ENCODE measurements around the gene APPBP2. TPM values are rescaled to one million over a fixed set of nuclear protein-coding genes. Genes with fewer than 3 reads are reported as not detected.

Gene APPBP2
- polyA plus RNA-seq, 1 donor (not counting 4 experiments of a cell fraction or from before 2014, with no cell fraction given), result 21.1 TPM

DNA sequence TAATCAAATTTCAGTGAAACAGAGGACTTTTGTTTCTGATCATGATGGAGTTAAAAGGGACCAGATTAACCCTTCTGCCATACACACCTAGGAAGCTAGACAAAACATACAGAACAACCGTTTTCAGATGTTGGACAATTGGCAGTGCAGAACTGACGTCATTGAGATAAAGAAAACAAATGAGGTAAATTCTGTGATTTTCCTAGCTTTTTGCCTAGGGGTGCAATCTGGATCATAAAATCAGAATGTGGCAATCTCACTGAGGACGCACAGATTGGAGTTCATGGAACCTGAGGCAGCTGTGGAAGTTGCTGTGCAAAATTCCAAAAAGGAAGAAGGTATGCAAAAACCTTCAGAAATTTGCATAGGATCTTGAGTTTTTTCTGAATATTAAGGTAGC is 119.2 kb downstream of the APPBP2 start:
- H3K9ac ChIP-seq (ENCODE audit: control insufficient read depth, extremely low read depth, insufficient read depth, low read length), result no peak overlapping the region
- FAIRE-seq (no peak), DNase-seq (ENCODE audit: low read depth, low spot score) (no peak)
- dilution Hi-C loops (cut with MboI; ENCODE audit: extremely low pct_ligation_motif_present, low sequenced_read_pairs), result no loop called here
- no peaks in the 10 kb centered on the region for H4K20me1 ChIP-seq (ENCODE audit: control insufficient read depth, extremely low read depth, insufficient read depth, low read length)
- TF ChIP-seq, protein P1, sequence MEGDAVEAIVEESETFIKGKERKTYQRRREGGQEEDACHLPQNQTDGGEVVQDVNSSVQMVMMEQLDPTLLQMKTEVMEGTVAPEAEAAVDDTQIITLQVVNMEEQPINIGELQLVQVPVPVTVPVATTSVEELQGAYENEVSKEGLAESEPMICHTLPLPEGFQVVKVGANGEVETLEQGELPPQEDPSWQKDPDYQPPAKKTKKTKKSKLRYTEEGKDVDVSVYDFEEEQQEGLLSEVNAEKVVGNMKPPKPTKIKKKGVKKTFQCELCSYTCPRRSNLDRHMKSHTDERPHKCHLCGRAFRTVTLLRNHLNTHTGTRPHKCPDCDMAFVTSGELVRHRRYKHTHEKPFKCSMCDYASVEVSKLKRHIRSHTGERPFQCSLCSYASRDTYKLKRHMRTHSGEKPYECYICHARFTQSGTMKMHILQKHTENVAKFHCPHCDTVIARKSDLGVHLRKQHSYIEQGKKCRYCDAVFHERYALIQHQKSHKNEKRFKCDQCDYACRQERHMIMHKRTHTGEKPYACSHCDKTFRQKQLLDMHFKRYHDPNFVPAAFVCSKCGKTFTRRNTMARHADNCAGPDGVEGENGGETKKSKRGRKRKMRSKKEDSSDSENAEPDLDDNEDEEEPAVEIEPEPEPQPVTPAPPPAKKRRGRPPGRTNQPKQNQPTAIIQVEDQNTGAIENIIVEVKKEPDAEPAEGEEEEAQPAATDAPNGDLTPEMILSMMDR (optimal IDR thresholded peaks at IDR 0.05 in 1 of 3, IDR thresholded peaks at IDR 0.05 in 1 of 3, conservative IDR thresholded peaks at IDR 0.05 in 1 of 3; ENCODE audit: extremely low read depth in 1 of 3, insufficient read depth in 2 of 3, low read length in 3 of 3), result no peak
- no peak for TF ChIP-seq EZH2 (IDR thresholded peaks at IDR 0.05; ENCODE audit: low read length)
- no peaks in the 10 kb centered on the region for H3K27me3 ChIP-seq (ENCODE audit: control insufficient read depth, extremely low read depth, insufficient read depth, low read length)
- no peak overlapping the region for H3K27ac ChIP-seq (ENCODE audit: control insufficient read depth, insufficient read depth, low read length)
- no peaks in the 10 kb centered on the region for H3K9me1 ChIP-seq (ENCODE audit: control insufficient read depth, extremely low read depth, insufficient read depth, low read length)
- H3K36me3 ChIP-seq (ENCODE audit: control insufficient read depth in 2 of 2, extremely low read depth in 1 of 2, insufficient read depth in 2 of 2, low read length in 2 of 2), result no peaks in the 10 kb centered on the region
- H3K4me1 ChIP-seq (ENCODE audit: control insufficient read depth, extremely low read depth, insufficient read depth, low read length), result no peaks in the 10 kb centered on the region
- H3K4me3 ChIP-seq (ENCODE audit: control insufficient read depth in 2 of 3, extremely low read depth in 1 of 3, insufficient read depth in 2 of 3, low read depth in 1 of 3, low read length in 3 of 3), result no peak overlapping the region
- no peaks in the 10 kb centered on the region for H3K79me2 ChIP-seq (ENCODE audit: control insufficient read depth, insufficient read depth, low read length)
- no peak overlapping the region for H2AFZ ChIP-seq (ENCODE audit: control insufficient read depth, low read length)
- H3K9me3 ChIP-seq (ENCODE audit: control insufficient read depth, low read depth, low read length), result no peaks in the 10 kb centered on the region
- no peak overlapping the region for H3K4me2 ChIP-seq (ENCODE audit: control insufficient read depth, extremely low read depth, insufficient read depth, low read depth, low read length)

DNA sequence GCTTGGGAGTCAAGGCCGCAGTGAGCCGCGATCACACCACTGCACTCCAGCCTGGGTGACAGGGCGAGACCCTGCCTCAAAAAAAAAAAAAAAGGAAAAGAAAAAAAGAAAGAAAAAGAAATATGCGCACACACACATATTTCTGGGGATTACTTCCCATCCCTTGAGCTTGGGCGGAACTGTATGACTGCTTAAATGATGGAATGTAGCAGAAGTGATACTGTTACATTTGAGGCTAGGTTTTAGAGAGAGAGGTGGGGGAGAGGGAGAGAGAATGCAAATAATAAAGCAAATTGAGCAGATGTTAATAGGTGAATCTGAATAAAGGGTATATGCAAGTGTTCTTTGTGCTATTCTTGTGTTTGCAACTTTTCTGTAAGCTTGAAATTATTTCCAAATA is 122.1 kb downstream of the APPBP2 start:
- Histone ChIP-seq H3K4me2 (ENCODE audit: control insufficient read depth, extremely low read depth, insufficient read depth, low read depth, low read length) (no peak overlapping the region), H3K79me2 (ENCODE audit: control insufficient read depth, insufficient read depth, low read length) (no peaks in the 10 kb centered on the region), H3K9ac (ENCODE audit: control insufficient read depth, extremely low read depth, insufficient read depth, low read length) (no peak overlapping the region), H3K9me3 (ENCODE audit: control insufficient read depth, low read depth, low read length) (no peaks in the 10 kb centered on the region), H3K9me1 (ENCODE audit: control insufficient read depth, extremely low read depth, insufficient read depth, low read length) (no peaks in the 10 kb centered on the region), H2AFZ (ENCODE audit: control insufficient read depth, low read length) (no peak overlapping the region), H3K4me1 (ENCODE audit: control insufficient read depth, extremely low read depth, insufficient read depth, low read length) (no peaks in the 10 kb centered on the region), H4K20me1 (ENCODE audit: control insufficient read depth, extremely low read depth, insufficient read depth, low read length) (no peaks in the 10 kb centered on the region), H3K27me3 (ENCODE audit: control insufficient read depth, extremely low read depth, insufficient read depth, low read length) (no peaks in the 10 kb centered on the region), H3K27ac (ENCODE audit: control insufficient read depth, insufficient read depth, low read length) (no peak overlapping the region), H3K36me3 (ENCODE audit: control insufficient read depth in 2 of 2, extremely low read depth in 1 of 2, insufficient read depth in 2 of 2, low read length in 2 of 2) (no peaks in the 10 kb centered on the region), H3K4me3 (ENCODE audit: control insufficient read depth in 2 of 3, extremely low read depth in 1 of 3, insufficient read depth in 2 of 3, low read depth in 1 of 3, low read length in 3 of 3) (no peak overlapping the region)
- FAIRE-seq (no peak), DNase-seq (ENCODE audit: low read depth, low spot score) (no peak)
- TF ChIP-seq EZH2 (IDR thresholded peaks at IDR 0.05; ENCODE audit: low read length), result no peak
- TF ChIP-seq, protein P1 (optimal IDR thresholded peaks at IDR 0.05 in 1 of 3, IDR thresholded peaks at IDR 0.05 in 1 of 3, conservative IDR thresholded peaks at IDR 0.05 in 1 of 3; ENCODE audit: extremely low read depth in 1 of 3, insufficient read depth in 2 of 3, low read length in 3 of 3), result no peak
- dilution Hi-C loops (cut with MboI; ENCODE audit: extremely low pct_ligation_motif_present, low sequenced_read_pairs), result no loop called here

Measured in keratinocyte (primary cell).